K562 (cell line): ENCODE data around the gene CEP85L. TPM values are rescaled to one million over a fixed set of nuclear protein-coding genes. Genes with fewer than 3 reads are reported as not detected.

Source experiments
- ATAC-seq: fragments of 200-7000 bp; cut with Tn5 transposase; 3 replicates; pipeline ENCODE4 v1.9.1; 2020; ENCODE audit warnings: moderate library complexity
- BruUV-seq: library from RNA; stranded (reverse); fragments of 400-500 nt; replicated peaks from 2 replicates; lab custom pipeline; 2021; lab: Mats Ljungman, UMichigan
- CTCF ChIA-PET: fragments of 300-600 bp; formaldehyde crosslinking; extraction: SDS; loops from one replicate; lab custom pipeline; 2021; ENCODE audit warnings: low intra/inter-chr PET ratio; lab: Yijun Ruan, JAX
- POLR2A ChIA-PET: fragments of 300-600, 350-650 bp; sonication (Branson Sonifier 250); formaldehyde crosslinking; extraction: SDS; loops from one replicate; lab custom pipeline; 2021; ENCODE audit warnings: antibody characterized with exemption, inconsistent platforms; lab: Yijun Ruan, JAX
- DNase-seq, 4 experiments: peaks; one replicate each; pipeline versions ENCODE4 v3.0.0 to v3.0.0-alpha.2; 2011 to 2018; ENCODE audit warnings: low spot score in 3 of 4, mixed read lengths in 3 of 4; ENCODE audit errors: extremely low read depth in 1 of 4
- FAIRE-seq: peaks from 2 replicates; lab custom pipeline; 2011; peaks lifted over from hg19 to GRCh38; lab: Jason Lieb, UNC
- H2AFZ ChIP-seq: 2 replicates; pipeline ENCODE4 v1.6.0; 2011; ENCODE audit warnings: low read depth, low read length, control low read depth, inconsistent platforms
- H3K27ac ChIP-seq: fragments of 200-600 bp; 3 replicates; pipeline ENCODE4 v1.8.0; 2011; ENCODE audit warnings: low read depth, mild to moderate bottlenecking, control low read depth, inconsistent platforms, low read length, moderate library complexity, mixed read lengths; ENCODE audit errors: extremely low read depth
- H3K27me3 ChIP-seq, 2 experiments: fragments of 300-600 bp in 1 of 2; 2 replicates in 1 of 2; 3 replicates in 1 of 2; pipeline versions ENCODE4 v1.6.0 to v1.8.0; 2011; ENCODE audit warnings: inconsistent platforms in 2 of 2, low read length in 2 of 2, mild to moderate bottlenecking in 1 of 2, mixed read lengths in 1 of 2, moderate library complexity in 1 of 2; ENCODE audit not compliant: control insufficient read depth in 2 of 2, insufficient read depth in 2 of 2
- H3K36me3 ChIP-seq: fragments of 300-600 bp; 3 replicates; pipeline ENCODE4 v1.8.0; 2011; ENCODE audit warnings: mild to moderate bottlenecking, low read length, inconsistent platforms; ENCODE audit not compliant: control insufficient read depth, insufficient read depth
- H3K4me1 ChIP-seq, 2 experiments: fragments of 200-600 bp in 1 of 2; replicated peaks in 1 of 2; 2 replicates in 1 of 2; 3 replicates in 1 of 2; pipeline versions ENCODE4 v1.5.1 to v1.8.0; 2011; ENCODE audit warnings: inconsistent platforms in 2 of 2, low read length in 2 of 2, mild to moderate bottlenecking in 1 of 2, mixed read lengths in 1 of 2, moderate library complexity in 1 of 2; ENCODE audit not compliant: control insufficient read depth in 2 of 2, insufficient read depth in 2 of 2
- H3K4me2 ChIP-seq: 2 replicates; pipeline ENCODE4 v1.6.1; 2011; ENCODE audit warnings: low read length, control low read depth, inconsistent platforms, mixed read lengths; ENCODE audit not compliant: insufficient read depth
- H3K4me3 ChIP-seq: fragments of 200-600 bp; sonication (generic), shearing (Covaris generic); 2 replicates; pipeline ENCODE4 v1.5.1; 2016; ENCODE audit warnings: control low read depth, inconsistent platforms
- H3K79me2 ChIP-seq: fragments of 200-600 bp; 3 replicates; pipeline ENCODE4 v1.8.0; 2011; ENCODE audit warnings: low read length, inconsistent platforms; ENCODE audit not compliant: control insufficient read depth, insufficient read depth
- H3K9ac ChIP-seq, 2 experiments: 2 replicates each; pipeline versions ENCODE4 v1.6.0 to v1.6.1; 2011; ENCODE audit warnings: low read depth in 2 of 2, low read length in 2 of 2, control low read depth in 1 of 2, inconsistent platforms in 1 of 2, mild to moderate bottlenecking in 1 of 2, mixed read lengths in 1 of 2; ENCODE audit not compliant: insufficient read depth in 1 of 2
- H3K9me1 ChIP-seq: one replicate; pipeline ENCODE4 v1.6.0; 2011; ENCODE audit warnings: inconsistent platforms, mild to moderate bottlenecking, low read length, moderate library complexity; ENCODE audit not compliant: control insufficient read depth, insufficient read depth
- H3K9me3 ChIP-seq: replicated peaks from 2 replicates; pipeline ENCODE4 v1.5.1; 2011; ENCODE audit warnings: low read depth, low read length, inconsistent platforms; ENCODE audit not compliant: control insufficient read depth, insufficient read depth
- H4K20me1 ChIP-seq: replicated peaks from 2 replicates; pipeline ENCODE4 v1.6.1; 2011; ENCODE audit warnings: low read length, inconsistent platforms, mixed read lengths; ENCODE audit not compliant: control insufficient read depth, insufficient read depth
- BMI1 ChIP-seq: fragments of 150-350 bp; IDR thresholded peaks from 2 replicates; pipeline ENCODE4 v1.6.1; 2014; ENCODE audit warnings: low read length
- CBX3 ChIP-seq, 2 experiments: IDR thresholded peaks; 1 replicate in 1 of 2; 2 replicates in 1 of 2; pipeline ENCODE4 v1.6.1; 2012; ENCODE audit warnings: inconsistent platforms in 2 of 2, low read length in 2 of 2, borderline replicate concordance in 1 of 2, control low read depth in 1 of 2
- CBX5 ChIP-seq: IDR thresholded peaks from 2 replicates; pipeline ENCODE4 v1.6.1; 2014; ENCODE audit warnings: low read depth, borderline replicate concordance
- ELF2 ChIP-seq: fragments of 250-450 bp; sonication (Bioruptor Pico); IDR thresholded peaks from 2 replicates; pipeline ENCODE4 v1.5.0; 2021; ENCODE audit warnings: mild to moderate bottlenecking
- KDM4B ChIP-seq, 2 experiments: fragments of 450-650 bp in 1 of 2; sonication (generic) in 1 of 2; IDR thresholded peaks; 2 replicates each; pipeline ENCODE4 v1.6.1; 2016 to 2017; ENCODE audit warnings: borderline replicate concordance in 2 of 2, antibody characterized with exemption in 1 of 2, low read depth in 1 of 2, mild to moderate bottlenecking in 1 of 2
- RBM34 ChIP-seq: fragments of 200-400 bp; formaldehyde crosslinking; IDR thresholded peaks from 2 replicates; pipeline ENCODE4 v1.6.1; 2018; ENCODE audit warnings: low read length, borderline replicate concordance; ENCODE audit not compliant: insufficient read depth
- TRIM24 ChIP-seq, 2 experiments: fragments of 450-650 bp; IDR thresholded peaks; 2 replicates each; pipeline ENCODE4 v1.6.1; 2016
- TRIM28 ChIP-seq: fragments of 450-650 bp; IDR thresholded peaks from 2 replicates; pipeline ENCODE4 v1.6.1; 2017
- ZBTB1 ChIP-seq: sonication (generic); formaldehyde crosslinking; IDR thresholded peaks from 2 replicates; pipeline ENCODE4 v1.8.1; 2023; ENCODE audit warnings: missing genetic modification reagents, low read depth, mild to moderate bottlenecking, borderline replicate concordance
- WGBS: fragments of 100-300 bp; shearing (Covaris generic); methylation state at CpG from one replicate; pipeline ENCODE4 v1.1.6; 2016; ENCODE audit warnings: low coverage, mixed read lengths; ENCODE audit not compliant: insufficient coverage; ENCODE audit errors: missing lambda C conversion rate; 5-methylcytosine and 5-hydroxymethylcytosine counted together
- in situ Hi-C: fragments of 300-500 bp; cut with MboI; formaldehyde crosslinking; loops from 4 replicates; pipeline ENCODE4 v1.15.0; 2018; ENCODE audit warnings: inconsistent platforms, mixed read lengths
- intact Hi-C: fragments of 100-400 bp; cut with micrococcal nuclease; formaldehyde crosslinking; loops from 2 replicates; pipeline ENCODE4 v1.14.2; 2022
- polyA plus RNA-seq, 8 experiments: library from polyadenylated mRNA; depleted of rRNA in 4 of 8; stranded (reverse) in 5 of 8; unstranded in 3 of 8; fragments of >200 nt; fragmentation: Nextera tagmentation in 2 of 8; fragmentation: Illumina TruSeq in 1 of 8; extraction: Ambion mirVana in 2 of 8; extraction: Trizol in 1 of 8; gene quantifications; 2 replicates each; pipeline versions ENCODE4 v1.2.1 to v1.2.3, GENCODE V29; 2011 to 2014; ENCODE audit warnings: inconsistent platforms in 1 of 8, missing spikeins in 1 of 8
- total RNA-seq, 7 experiments: library from RNA; depleted of rRNA in 6 of 7; stranded (reverse); fragments of >200 nt in 6 of 7; fragmentation: Illumina TruSeq in 2 of 7; extraction: Trizol in 2 of 7; gene quantifications; 2 replicates each; pipeline versions ENCODE4 v1.2.1 to v1.2.3, GENCODE V29; 2011 to 2021; ENCODE audit warnings: low replicate concordance in 1 of 7
- TF ChIP-seq, protein P1 (sequence below): sonication (generic); formaldehyde crosslinking; IDR thresholded peaks from 2 replicates; pipeline ENCODE4 v1.8.0; 2022; ENCODE audit warnings: mild to moderate bottlenecking, low read depth, missing genetic modification reagents
- TF ChIP-seq, protein P2 (sequence below): fragments of 450-650 bp; IDR thresholded peaks from 2 replicates; pipeline ENCODE4 v1.6.1; 2018; ENCODE audit warnings: mild to moderate bottlenecking, low read depth; ENCODE audit not compliant: partially characterized antibody
- TF ChIP-seq, protein P3 (sequence below): fragments of 250-450 bp; sonication (Bioruptor Pico); IDR thresholded peaks from 2 replicates; pipeline ENCODE4 v1.8.0; 2022; ENCODE audit warnings: moderate library complexity, mild to moderate bottlenecking, inconsistent platforms
- TF ChIP-seq, protein P4 (sequence below): sonication (generic); formaldehyde crosslinking; IDR thresholded peaks from 2 replicates; pipeline ENCODE4 v1.8.1; 2023; ENCODE audit warnings: mild to moderate bottlenecking, missing genetic modification reagents

CEP85L gene
- total and polyA plus RNA-seq, 9 of the 15 experiments (the other 6 are each of a cell fraction or from before 2014, with no cell fraction given) = 4.5 to 15.8 (median 8.3) TPM

DNA sequence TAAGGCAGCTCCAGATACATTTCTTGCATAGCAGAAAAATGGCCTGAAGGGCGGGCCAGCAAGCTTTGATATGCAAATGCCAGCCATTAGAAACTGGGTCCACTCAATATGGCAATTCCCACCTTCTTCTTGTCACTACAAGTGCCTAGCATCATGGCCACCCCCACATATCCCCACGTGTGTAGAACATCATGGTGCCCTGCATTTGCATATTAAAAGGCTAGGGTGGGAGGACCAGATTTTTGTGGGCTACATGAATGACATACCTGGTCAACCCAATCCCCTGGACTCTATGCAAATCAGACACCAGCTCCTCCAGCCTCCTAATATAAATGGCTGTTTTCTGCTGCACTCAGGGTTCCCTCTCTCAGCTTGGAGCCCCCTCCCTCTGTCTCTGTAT, 71.6 kb downstream of the CEP85L start (continued):
- TF ChIP-seq, protein P1, sequence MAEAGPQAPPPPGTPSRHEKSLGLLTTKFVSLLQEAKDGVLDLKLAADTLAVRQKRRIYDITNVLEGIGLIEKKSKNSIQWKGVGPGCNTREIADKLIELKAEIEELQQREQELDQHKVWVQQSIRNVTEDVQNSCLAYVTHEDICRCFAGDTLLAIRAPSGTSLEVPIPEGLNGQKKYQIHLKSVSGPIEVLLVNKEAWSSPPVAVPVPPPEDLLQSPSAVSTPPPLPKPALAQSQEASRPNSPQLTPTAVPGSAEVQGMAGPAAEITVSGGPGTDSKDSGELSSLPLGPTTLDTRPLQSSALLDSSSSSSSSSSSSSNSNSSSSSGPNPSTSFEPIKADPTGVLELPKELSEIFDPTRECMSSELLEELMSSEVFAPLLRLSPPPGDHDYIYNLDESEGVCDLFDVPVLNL (CRISPR knock-in tag) = no peak
- no peak for TF ChIP-seq KDM4B (IDR thresholded peaks at IDR 0.05; ENCODE audit: borderline replicate concordance in 2 of 2, low read depth in 1 of 2)
- no peak for TF ChIP-seq ZBTB1

DNA sequence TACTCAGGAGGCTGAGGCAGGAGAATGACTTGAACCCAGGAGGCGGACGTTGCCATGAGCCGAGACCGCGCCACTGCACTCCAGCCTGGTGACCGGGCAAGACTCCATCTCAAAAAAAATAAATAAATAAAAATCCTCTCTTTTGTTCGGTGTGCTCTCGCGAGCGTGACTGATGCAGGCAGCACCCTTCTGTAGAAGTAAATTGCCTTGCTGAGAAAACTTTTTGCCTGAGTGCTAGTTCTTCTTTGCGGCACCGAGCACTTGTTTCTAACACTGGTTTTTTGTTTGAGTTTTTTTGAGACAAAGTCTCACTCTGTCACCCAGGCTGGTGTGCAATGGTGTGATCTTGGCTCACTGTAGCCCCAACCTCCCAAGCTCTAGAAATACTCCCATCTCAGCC, 72.8 kb downstream of the CEP85L start:
- FAIRE-seq (no peak), ATAC-seq (no peak), DNase-seq (no peak)
- H3K27ac ChIP-seq = no peak overlapping the region
- H3K36me3 ChIP-seq = peaks cover 3% of the 10 kb centered on the region
- peaks cover 12% of the 10 kb centered on the region for H3K9me3 ChIP-seq
- no peaks in the 10 kb centered on the region for H3K9me1 ChIP-seq
- no peaks in the 10 kb centered on the region for H3K27me3 ChIP-seq
- no peak overlapping the region for H2AFZ ChIP-seq
- H3K4me2 ChIP-seq = no peak overlapping the region
- in situ Hi-C loops (no loop called here), intact Hi-C loops (no loop called here)
- no peak overlapping the region for H3K4me3 ChIP-seq
- no TSS peak for BruUV-seq
- POLR2A ChIA-PET = no interaction called here
- no peaks in the 10 kb centered on the region for H3K79me2 ChIP-seq
- H3K9ac ChIP-seq = no peak overlapping the region
- CTCF ChIA-PET = interaction anchor here (1.0 kb wide), 1 partner anchor 295 kb away, joined by 3 read pairs; no protein-coding TSS in a partner anchor
- peaks cover 0 to 14% of the 10 kb centered on the region in 2 experiments; a peak in 3 of 5 replicates for H3K4me1 ChIP-seq
- H4K20me1 ChIP-seq = no peaks in the 10 kb centered on the region
- 98% methylated on average over 11 of the region's 12 CpGs for WGBS
- TF ChIP-seq RBM34 (no peak), ELF2 (CRISPR knock-in tag) (no peak), CBX5 (0 out of 2 replicates have a peak, but pooled peaks have one; percentile 71), CBX3 (IDR thresholded peaks at IDR 0.05; ENCODE audit: borderline replicate concordance in 1 of 2, low read length in 2 of 2) (peak in 1 of 2 experiments; percentile 90; a peak in 2 of 3 replicates), TRIM28 (peak; percentile 68; the same call in 1 of the 2 replicates), BMI1 (no peak), TRIM24 (IDR thresholded peaks at IDR 0.05) (peak in 1 of 2 experiments; percentile 36; a peak in 1 of 4 replicates)
- TF ChIP-seq, protein P2, sequence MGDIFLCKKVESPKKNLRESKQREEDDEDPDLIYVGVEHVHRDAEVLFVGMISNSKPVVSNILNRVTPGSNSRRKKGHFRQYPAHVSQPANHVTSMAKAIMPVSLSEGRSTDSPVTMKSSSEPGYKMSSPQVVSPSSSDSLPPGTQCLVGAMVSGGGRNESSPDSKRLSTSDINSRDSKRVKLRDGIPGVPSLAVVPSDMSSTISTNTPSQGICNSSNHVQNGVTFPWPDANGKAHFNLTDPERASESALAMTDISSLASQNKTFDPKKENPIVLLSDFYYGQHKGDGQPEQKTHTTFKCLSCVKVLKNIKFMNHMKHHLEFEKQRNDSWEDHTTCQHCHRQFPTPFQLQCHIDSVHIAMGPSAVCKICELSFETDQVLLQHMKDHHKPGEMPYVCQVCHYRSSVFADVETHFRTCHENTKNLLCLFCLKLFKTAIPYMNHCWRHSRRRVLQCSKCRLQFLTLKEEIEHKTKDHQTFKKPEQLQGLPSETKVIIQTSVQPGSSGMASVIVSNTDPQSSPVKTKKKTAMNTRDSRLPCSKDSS = peak; percentile 92
- TF ChIP-seq, protein P3, sequence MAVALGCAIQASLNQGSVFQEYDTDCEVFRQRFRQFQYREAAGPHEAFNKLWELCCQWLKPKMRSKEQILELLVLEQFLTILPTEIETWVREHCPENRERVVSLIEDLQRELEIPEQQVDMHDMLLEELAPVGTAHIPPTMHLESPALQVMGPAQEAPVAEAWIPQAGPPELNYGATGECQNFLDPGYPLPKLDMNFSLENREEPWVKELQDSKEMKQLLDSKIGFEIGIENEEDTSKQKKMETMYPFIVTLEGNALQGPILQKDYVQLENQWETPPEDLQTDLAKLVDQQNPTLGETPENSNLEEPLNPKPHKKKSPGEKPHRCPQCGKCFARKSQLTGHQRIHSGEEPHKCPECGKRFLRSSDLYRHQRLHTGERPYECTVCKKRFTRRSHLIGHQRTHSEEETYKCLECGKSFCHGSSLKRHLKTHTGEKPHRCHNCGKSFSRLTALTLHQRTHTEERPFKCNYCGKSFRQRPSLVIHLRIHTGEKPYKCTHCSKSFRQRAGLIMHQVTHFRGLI (CRISPR knock-in tag) = no peak
- TF ChIP-seq, protein P4, sequence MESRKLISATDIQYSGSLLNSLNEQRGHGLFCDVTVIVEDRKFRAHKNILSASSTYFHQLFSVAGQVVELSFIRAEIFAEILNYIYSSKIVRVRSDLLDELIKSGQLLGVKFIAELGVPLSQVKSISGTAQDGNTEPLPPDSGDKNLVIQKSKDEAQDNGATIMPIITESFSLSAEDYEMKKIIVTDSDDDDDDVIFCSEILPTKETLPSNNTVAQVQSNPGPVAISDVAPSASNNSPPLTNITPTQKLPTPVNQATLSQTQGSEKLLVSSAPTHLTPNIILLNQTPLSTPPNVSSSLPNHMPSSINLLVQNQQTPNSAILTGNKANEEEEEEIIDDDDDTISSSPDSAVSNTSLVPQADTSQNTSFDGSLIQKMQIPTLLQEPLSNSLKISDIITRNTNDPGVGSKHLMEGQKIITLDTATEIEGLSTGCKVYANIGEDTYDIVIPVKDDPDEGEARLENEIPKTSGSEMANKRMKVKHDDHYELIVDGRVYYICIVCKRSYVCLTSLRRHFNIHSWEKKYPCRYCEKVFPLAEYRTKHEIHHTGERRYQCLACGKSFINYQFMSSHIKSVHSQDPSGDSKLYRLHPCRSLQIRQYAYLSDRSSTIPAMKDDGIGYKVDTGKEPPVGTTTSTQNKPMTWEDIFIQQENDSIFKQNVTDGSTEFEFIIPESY (CRISPR knock-in tag) = peak; percentile 82; the same call in 1 of the 2 replicates
